OCI-LY1 (cell line): ENCODE measurements around the gene SLC6A3.

Experiments
- H2AFZ ChIP-seq: fragments of 200-600 bp; sonication (generic), shearing (Covaris generic); 2 replicates; pipeline ENCODE4 v1.6.0; 2014; ENCODE audit warnings: antibody characterized with exemption, mild to moderate bottlenecking, low read length
- H3F3A ChIP-seq: fragments of 200-600 bp; sonication (generic), shearing (Covaris generic); 2 replicates; pipeline ENCODE4 v1.6.0; 2014; ENCODE audit warnings: mild to moderate bottlenecking, antibody characterized with exemption, low read length, moderate library complexity; ENCODE audit not compliant: insufficient read depth
- H3K27ac ChIP-seq: fragments of 200-600 bp; sonication (generic); 2 replicates; pipeline ENCODE4 v1.5.1; 2014; ENCODE audit warnings: low read length, mixed run types, mild to moderate bottlenecking, low read depth; ENCODE audit not compliant: poor library complexity, severe bottlenecking
- H3K27me3 ChIP-seq: fragments of 200-600 bp; sonication (generic); 2 replicates; pipeline ENCODE4 v1.6.0; 2014; ENCODE audit warnings: antibody characterized with exemption, mild to moderate bottlenecking, low read length, moderate library complexity; ENCODE audit not compliant: insufficient read depth
- H3K36me3 ChIP-seq: fragments of 200-600 bp; sonication (generic); 2 replicates; pipeline ENCODE4 v1.6.1; 2014; ENCODE audit warnings: mild to moderate bottlenecking, antibody characterized with exemption, low read length, moderate library complexity, mixed read lengths; ENCODE audit not compliant: insufficient read depth
- H3K4me1 ChIP-seq: fragments of 200-600 bp; sonication (generic); 2 replicates; pipeline ENCODE4 v1.5.1; 2014; ENCODE audit warnings: mild to moderate bottlenecking, low read length, moderate library complexity; ENCODE audit not compliant: insufficient read depth, severe bottlenecking
- H3K4me2 ChIP-seq: fragments of 200-600 bp; sonication (generic), shearing (Covaris generic); 2 replicates; pipeline ENCODE4 v1.6.1; 2014; ENCODE audit warnings: low read length
- H3K4me3 ChIP-seq: fragments of 200-600 bp; sonication (generic); 2 replicates; pipeline ENCODE4 v1.5.1; 2014; ENCODE audit warnings: low read length, low read depth, mild to moderate bottlenecking, mixed read lengths; ENCODE audit not compliant: poor library complexity, severe bottlenecking
- H3K79me2 ChIP-seq: fragments of 200-600 bp; shearing (Covaris generic); 2 replicates; pipeline ENCODE4 v1.6.1; 2016; ENCODE audit warnings: mixed run types, low read length, mixed read lengths; ENCODE audit not compliant: insufficient read depth
- H3K9ac ChIP-seq: fragments of 200-600 bp; sonication (generic), shearing (Covaris generic); 2 replicates; pipeline ENCODE4 v1.6.1; 2014; ENCODE audit warnings: mild to moderate bottlenecking, low read length, mixed read lengths
- H3K9me2 ChIP-seq: fragments of 200-600 bp; sonication (generic), shearing (Covaris generic); 2 replicates; pipeline ENCODE4 v1.6.1; 2014; ENCODE audit warnings: low read depth, mild to moderate bottlenecking, low read length, mixed read lengths
- H3K9me3 ChIP-seq: fragments of 200-600 bp; shearing (Covaris generic); 2 replicates; pipeline ENCODE4 v1.6.1; 2014; ENCODE audit warnings: low read length, mixed read lengths
- H4K20me1 ChIP-seq: fragments of 200-600 bp; sonication (generic), shearing (Covaris generic); 2 replicates; pipeline ENCODE4 v1.6.0; 2016; ENCODE audit warnings: mild to moderate bottlenecking, low read length; ENCODE audit not compliant: insufficient read depth
- CTCF ChIP-seq: fragments of 200-600 bp; sonication (generic), shearing (Covaris generic); IDR thresholded peaks from 2 replicates; pipeline ENCODE4 v1.5.1; 2017; ENCODE audit warnings: mild to moderate bottlenecking, antibody characterized with exemption, low read length, moderate library complexity, mixed read lengths
- EZH2 ChIP-seq: fragments of 200-600 bp; sonication (generic), shearing (Covaris generic); IDR thresholded peaks from 2 replicates; pipeline ENCODE4 v1.8.0; 2017; ENCODE audit warnings: borderline replicate concordance, mixed run types, mild to moderate bottlenecking, antibody characterized with exemption, low read length, moderate library complexity, mixed read lengths

Gene SLC6A3

GRCh38 chr5:1465117-1465516 is 19.9 kb upstream of the SLC6A3 start:
- Histone ChIP-seq H4K20me1 (no peaks in the 10 kb centered on the region), H3K4me2 (no peak overlapping the region), H3K9me3 (no peaks in the 10 kb centered on the region), H3K4me3 (no peak overlapping the region), H3K9me2 (no peaks in the 10 kb centered on the region), H3K27ac (no peak overlapping the region), H3F3A (no peaks in the 10 kb centered on the region), H3K36me3 (0 out of 2 replicates have a peak, but pooled peaks cover 9% of the 10 kb centered on the region), H3K4me1 (no peaks in the 10 kb centered on the region), H3K79me2 (no peaks in the 10 kb centered on the region), H3K9ac (no peak overlapping the region), H2AFZ (no peak overlapping the region), H3K27me3 (no peaks in the 10 kb centered on the region)
- no peak for TF ChIP-seq CTCF
- no peak for TF ChIP-seq EZH2

GRCh38 chr5:1464511-1464910 is 19.3 kb upstream of the SLC6A3 start:
- Histone ChIP-seq H3K9ac (no peak overlapping the region), H4K20me1 (no peaks in the 10 kb centered on the region), H3K27me3 (no peaks in the 10 kb centered on the region), H3K9me3 (no peaks in the 10 kb centered on the region), H2AFZ (no peak overlapping the region), H3K4me1 (no peaks in the 10 kb centered on the region), H3F3A (no peaks in the 10 kb centered on the region), H3K36me3 (0 out of 2 replicates have a peak, but pooled peaks cover 9% of the 10 kb centered on the region), H3K4me3 (no peak overlapping the region), H3K4me2 (no peak overlapping the region), H3K79me2 (no peaks in the 10 kb centered on the region), H3K27ac (no peak overlapping the region), H3K9me2 (no peaks in the 10 kb centered on the region)
- TF ChIP-seq EZH2 = no peak
- no peak for TF ChIP-seq CTCF

GRCh38 chr5:1464096-1464446 is 18.8 kb upstream of the SLC6A3 start:
- Histone ChIP-seq H3K9me3 (no peaks in the 10 kb centered on the region), H3F3A (no peaks in the 10 kb centered on the region), H3K4me2 (no peak overlapping the region), H3K9me2 (no peaks in the 10 kb centered on the region), H3K79me2 (no peaks in the 10 kb centered on the region), H3K27ac (no peak overlapping the region), H4K20me1 (no peaks in the 10 kb centered on the region), H3K36me3 (0 out of 2 replicates have a peak, but pooled peaks cover 9% of the 10 kb centered on the region), H3K4me1 (no peaks in the 10 kb centered on the region), H3K4me3 (no peak overlapping the region), H2AFZ (no peak overlapping the region), H3K27me3 (no peaks in the 10 kb centered on the region), H3K9ac (no peak overlapping the region)
- TF ChIP-seq CTCF (no peak), EZH2 (no peak)
